H9 (cell line): ENCODE results near the gene THSD7B. TPM values are rescaled to one million over a fixed set of nuclear protein-coding genes. Genes with fewer than 3 reads are reported as not detected.

Source experiments
- DNase-seq: peaks from one replicate; pipeline ENCODE4 v3.0.0-alpha.2; 2017
- H2AFZ ChIP-seq: one replicate; pipeline ENCODE4 v1.6.1; 2013; ENCODE audit warnings: mild to moderate bottlenecking, low read length, control low read depth, moderate library complexity
- H2AK5ac ChIP-seq: 2 replicates; pipeline ENCODE4 v1.6.1; 2013; ENCODE audit warnings: low read length, control low read depth, mixed read lengths; ENCODE audit not compliant: insufficient read length
- H2BK120ac ChIP-seq: one replicate; pipeline ENCODE4 v1.6.1; 2013; ENCODE audit warnings: low read depth, mild to moderate bottlenecking, low read length, control low read depth, inconsistent platforms; ENCODE audit not compliant: poor library complexity, severe bottlenecking
- H2BK12ac ChIP-seq: 2 replicates; pipeline ENCODE4 v1.6.1; 2013; ENCODE audit warnings: low read length, control low read depth, mixed read lengths, low read depth; ENCODE audit not compliant: insufficient read length
- H2BK15ac ChIP-seq: 2 replicates; pipeline ENCODE4 v1.6.1; 2013; ENCODE audit warnings: low read depth, low read length, control low read depth
- H2BK20ac ChIP-seq: one replicate; pipeline ENCODE4 v1.6.1; 2013; ENCODE audit warnings: low read depth, mild to moderate bottlenecking, low read length, control low read depth, inconsistent platforms; ENCODE audit not compliant: poor library complexity, severe bottlenecking
- H2BK5ac ChIP-seq: 2 replicates; pipeline ENCODE4 v1.6.1; 2013; ENCODE audit warnings: low read length, control low read depth, mixed read lengths; ENCODE audit not compliant: insufficient read length
- H3K14ac ChIP-seq: 2 replicates; pipeline ENCODE4 v1.6.1; 2013; ENCODE audit warnings: low read length, control low read depth; ENCODE audit not compliant: insufficient read depth
- H3K18ac ChIP-seq: 2 replicates; pipeline ENCODE4 v1.6.1; 2013; ENCODE audit warnings: low read depth, mild to moderate bottlenecking, mixed read lengths, low read length, control low read depth; ENCODE audit not compliant: insufficient read length
- H3K23ac ChIP-seq: 2 replicates; pipeline ENCODE4 v1.6.1; 2013; ENCODE audit warnings: low read length, control low read depth, mixed read lengths, low read depth; ENCODE audit not compliant: insufficient read length
- H3K23me2 ChIP-seq: 2 replicates; pipeline ENCODE4 v1.6.1; 2013; ENCODE audit warnings: low read depth, mild to moderate bottlenecking, mixed read lengths, low read length, control low read depth; ENCODE audit not compliant: insufficient read length, poor library complexity, severe bottlenecking
- H3K27ac ChIP-seq: 2 replicates; pipeline ENCODE4 v1.5.1; 2013; ENCODE audit warnings: low read length, control low read depth, mixed read lengths, low read depth; ENCODE audit not compliant: insufficient read length
- H3K27me3 ChIP-seq: 2 replicates; pipeline ENCODE4 v1.6.1; 2013; ENCODE audit warnings: low read length, control low read depth, inconsistent platforms; ENCODE audit not compliant: insufficient read depth
- H3K4ac ChIP-seq: 2 replicates; pipeline ENCODE4 v1.6.1; 2013; ENCODE audit warnings: low read depth, mild to moderate bottlenecking, control low read depth, inconsistent platforms, low read length, moderate library complexity
- H3K4me1 ChIP-seq: 2 replicates; pipeline ENCODE4 v1.6.1; 2013; ENCODE audit warnings: low read length, control low read depth, inconsistent platforms; ENCODE audit not compliant: insufficient read depth
- H3K4me2 ChIP-seq: 2 replicates; pipeline ENCODE4 v1.6.1; 2013; ENCODE audit warnings: low read length, control low read depth, mixed read lengths; ENCODE audit not compliant: insufficient read length, insufficient read depth
- H3K56ac ChIP-seq: 2 replicates; pipeline ENCODE4 v1.6.1; 2013; ENCODE audit warnings: low read depth, mild to moderate bottlenecking, mixed read lengths, low read length, control low read depth; ENCODE audit not compliant: insufficient read length
- H3K79me1 ChIP-seq: 2 replicates; pipeline ENCODE4 v1.6.1; 2013; ENCODE audit warnings: low read depth, mild to moderate bottlenecking, moderate library complexity, low read length, control low read depth, inconsistent platforms; ENCODE audit not compliant: insufficient read depth, poor library complexity, severe bottlenecking
- H3K79me2 ChIP-seq: 2 replicates; pipeline ENCODE4 v1.6.1; 2013; ENCODE audit warnings: low read length, control low read depth, inconsistent platforms; ENCODE audit not compliant: insufficient read depth
- H3K9ac ChIP-seq: 2 replicates; pipeline ENCODE4 v1.6.1; 2013; ENCODE audit warnings: low read length, control low read depth, mixed read lengths; ENCODE audit not compliant: insufficient read length; ENCODE audit errors: extremely low read depth
- H3K9me3 ChIP-seq: one replicate; pipeline ENCODE4 v1.6.1; 2013; ENCODE audit warnings: low read depth, low read length, inconsistent platforms; ENCODE audit not compliant: control insufficient read depth
- H3T11ph ChIP-seq: one replicate; pipeline ENCODE4 v1.6.1; 2013; ENCODE audit warnings: mild to moderate bottlenecking, low read length, control low read depth, inconsistent platforms
- H4K20me1 ChIP-seq: one replicate; pipeline ENCODE4 v1.6.1; 2013; ENCODE audit not compliant: control insufficient read depth, insufficient read length, insufficient read depth
- H4K5ac ChIP-seq: 2 replicates; pipeline ENCODE4 v1.6.1; 2013; ENCODE audit warnings: low read depth, mild to moderate bottlenecking, mixed read lengths, low read length, control low read depth; ENCODE audit not compliant: insufficient read length
- H4K8ac ChIP-seq: replicated peaks from 2 replicates; pipeline ENCODE4 v1.6.1; 2013; ENCODE audit warnings: low read length, control low read depth, mixed read lengths, low read depth; ENCODE audit not compliant: insufficient read length
- H4K91ac ChIP-seq: 2 replicates; pipeline ENCODE4 v1.6.1; 2013; ENCODE audit warnings: low read depth, mild to moderate bottlenecking, moderate library complexity, mixed read lengths, low read length, control low read depth; ENCODE audit not compliant: insufficient read length
- H3K27ac Mint-ChIP-seq, 3 experiments: 2 replicates in 2 of 3; 3 replicates in 1 of 3; pipeline ENCODE4 v1.8.0; 2020 to 2021; ENCODE audit warnings: mixed read lengths in 3 of 3, mild to moderate bottlenecking in 1 of 3, moderate library complexity in 1 of 3
- H3K27me3 Mint-ChIP-seq: 2 replicates; pipeline ENCODE4 v1.8.0; 2021; ENCODE audit warnings: low read depth, mild to moderate bottlenecking, moderate library complexity, mixed read lengths
- H3K36me3 Mint-ChIP-seq, 3 experiments: 2 replicates in 2 of 3; 3 replicates in 1 of 3; pipeline ENCODE4 v1.8.0; 2020 to 2021; ENCODE audit warnings: low read depth in 3 of 3, mixed read lengths in 3 of 3; ENCODE audit not compliant: insufficient read depth in 1 of 3
- H3K4me1 Mint-ChIP-seq, 2 experiments: 2 replicates each; pipeline ENCODE4 v1.8.0; 2020; ENCODE audit warnings: mixed read lengths in 2 of 2
- H3K4me3 Mint-ChIP-seq, 2 experiments: 2 replicates in 1 of 2; 3 replicates in 1 of 2; pipeline ENCODE4 v1.8.0; 2020 to 2021; ENCODE audit warnings: mild to moderate bottlenecking in 2 of 2, mixed read lengths in 2 of 2, moderate library complexity in 1 of 2
- H3K9me3 Mint-ChIP-seq, 2 experiments: 2 replicates in 1 of 2; 3 replicates in 1 of 2; pipeline ENCODE4 v1.8.0; 2020; ENCODE audit warnings: mild to moderate bottlenecking in 2 of 2, mixed read lengths in 2 of 2, moderate library complexity in 1 of 2
- CTCF ChIP-seq: fragments of 200-600 bp; sonication (generic); conservative IDR thresholded peaks from 3 replicates; pipeline ENCODE4 v1.8.0; 2021; ENCODE audit warnings: antibody characterized with exemption, mild to moderate bottlenecking
- WGBS: extraction: QIAGEN DNeasy Blood & Tissue Kit; methylation state at CpG from one replicate; pipeline ENCODE4 v1.1.7; 2013; ENCODE audit warnings: missing lambda C conversion rate, low lambda C conversion rate, mixed read lengths; ENCODE audit not compliant: insufficient read length; ENCODE audit errors: extremely low coverage; 5-methylcytosine and 5-hydroxymethylcytosine counted together
- total RNA-seq: library from RNA; stranded (reverse); gene quantifications from 2 replicates; pipeline ENCODE4 v1.2.1, GENCODE V29; 2021

The THSD7B gene
- total RNA-seq, 1 experiment from 2014 or later: 0.85 TPM

GRCh38 chr2:137675584-137676327, 910.4 kb downstream of the THSD7B start:
- no peaks in the 10 kb centered on the region for H3K27me3 Mint-ChIP-seq
- Histone ChIP-seq H3K27me3 (no peaks in the 10 kb centered on the region), H4K5ac (no peak overlapping the region), H3K18ac (no peak overlapping the region), H4K20me1 (no peaks in the 10 kb centered on the region), H3K9me3 (no peaks in the 10 kb centered on the region), H3K4me1 (no peaks in the 10 kb centered on the region), H4K91ac (no peak overlapping the region), H3K79me2 (no peaks in the 10 kb centered on the region), H2BK5ac (no peak overlapping the region), H3K23ac (no peak overlapping the region), H4K8ac (no peak overlapping the region), H3K56ac (no peak overlapping the region), H2BK20ac (no peak overlapping the region), H3K9ac (no peak overlapping the region), H3K79me1 (no peaks in the 10 kb centered on the region), H2BK15ac (no peak overlapping the region), H3K4me2 (no peak overlapping the region), H3K23me2 (no peaks in the 10 kb centered on the region), H3T11ph (no peak overlapping the region), H2AFZ (no peak overlapping the region), H2BK12ac (no peak overlapping the region), H2BK120ac (no peak overlapping the region), H3K27ac (no peak overlapping the region), H2AK5ac (no peak overlapping the region), H3K14ac (no peak overlapping the region), H3K4ac (no peak overlapping the region)
- H3K4me1 Mint-ChIP-seq: no peaks in the 10 kb centered on the region
- WGBS: no CpG with 5 or more reads among the region's 4 CpGs
- no peaks in the 10 kb centered on the region for H3K9me3 Mint-ChIP-seq
- no peak for DNase-seq
- no peak overlapping the region for H3K27ac Mint-ChIP-seq
- no peak overlapping the region for H3K4me3 Mint-ChIP-seq
- no peaks in the 10 kb centered on the region for H3K36me3 Mint-ChIP-seq
- TF ChIP-seq CTCF: no peak
